Activated CD8-positive, alpha-beta T cell treated with anti-CD3 and anti-CD28 coated beads for 36 hours (primary cell): Measurements from ENCODE around the gene TMOD2. TPM values are rescaled to one million over a fixed set of nuclear protein-coding genes. Genes with fewer than 3 reads are reported as not detected.

Experiments used
- ATAC-seq: fragments of 200-7000 bp; cut with Tn5 transposase; one replicate; pipeline ENCODE4 v1.10.0; 2021; ENCODE audit warnings: mild to moderate bottlenecking, moderate library complexity
- CTCF ChIA-PET: fragments of 350-600 bp; sonication (Branson Sonifier 250); formaldehyde crosslinking; loops from one replicate; lab custom pipeline; 2021; ENCODE audit warnings: antibody characterized with exemption; lab: Charles Lee
- POLR2A ChIA-PET: fragments of 350-600 bp; sonication (Branson Sonifier 250); formaldehyde crosslinking; loops from one replicate; lab custom pipeline; 2021; ENCODE audit warnings: antibody characterized with exemption; lab: Charles Lee
- DNase-seq: peaks from one replicate; pipeline ENCODE4 v3.0.0-alpha.2; 2020
- H3K27ac Mint-ChIP-seq: one replicate; pipeline ENCODE4 v1.8.0; 2021; ENCODE audit warnings: mild to moderate bottlenecking, mixed read lengths
- H3K27me3 Mint-ChIP-seq: one replicate; pipeline ENCODE4 v1.8.0; 2021; ENCODE audit warnings: mixed read lengths
- H3K36me3 Mint-ChIP-seq: one replicate; pipeline ENCODE4 v1.8.0; 2021; ENCODE audit warnings: low read depth, mixed read lengths
- H3K4me1 Mint-ChIP-seq: one replicate; pipeline ENCODE4 v1.8.0; 2021; ENCODE audit warnings: low read depth, mixed read lengths
- H3K4me3 Mint-ChIP-seq: one replicate; pipeline ENCODE4 v1.8.0; 2021; ENCODE audit warnings: mild to moderate bottlenecking, moderate library complexity, mixed read lengths
- H3K9me3 Mint-ChIP-seq: one replicate; pipeline ENCODE4 v1.8.0; 2021; ENCODE audit warnings: mixed read lengths
- intact Hi-C: fragments of 100-400 bp; cut with micrococcal nuclease; formaldehyde crosslinking; loops from one replicate; pipeline ENCODE4 v1.10.0; 2022
- total RNA-seq, 2 experiments: library from RNA; stranded (reverse); gene quantifications; one replicate each; pipeline ENCODE4 v1.2.3, GENCODE V29; 2021
- TF ChIP-seq, protein P1 (sequence below): fragments of 200-600 bp; IDR thresholded peaks from one replicate; pipeline ENCODE4 v1.8.0; 2022; ENCODE audit warnings: antibody characterized with exemption, mild to moderate bottlenecking

The TMOD2 gene
- total RNA-seq, 2 experiments from 2014 or later = 4.8 to 7.0 TPM

DNA sequence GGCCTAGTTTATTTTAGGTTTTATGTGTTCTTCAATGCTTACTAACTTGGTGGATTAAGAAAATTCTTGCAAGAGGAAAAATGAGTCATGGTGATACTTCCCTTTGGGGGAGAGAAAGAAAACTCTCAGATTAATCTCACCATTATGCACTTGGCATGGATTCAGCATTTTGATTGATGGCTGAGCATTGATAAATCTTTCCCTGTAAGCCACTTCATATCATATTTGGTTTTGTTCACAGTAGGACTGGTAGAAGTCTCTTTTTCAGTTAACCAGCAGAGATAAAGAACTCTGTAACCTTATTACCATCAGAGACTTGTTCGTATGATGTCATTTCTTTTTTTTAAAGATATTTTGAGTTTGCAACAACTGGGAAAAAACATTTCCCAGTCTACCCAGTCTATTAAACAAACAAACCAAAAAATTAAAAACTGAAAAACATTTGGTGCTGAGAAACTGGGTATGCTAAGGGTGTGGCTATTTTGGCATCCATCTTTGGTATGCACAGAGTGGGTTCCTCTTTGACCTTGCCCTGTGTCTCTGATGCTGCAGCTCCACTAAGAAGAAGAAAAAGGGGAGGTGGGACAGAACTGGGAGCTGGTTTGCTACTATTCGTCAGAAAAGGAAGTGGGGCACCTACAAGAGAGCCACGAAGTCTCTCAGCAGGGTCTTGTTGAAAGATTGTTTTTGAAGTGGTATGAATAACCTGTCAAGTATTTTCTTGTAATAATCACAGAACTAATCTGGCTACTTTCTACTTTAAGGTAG, 95.2 kb downstream of the TMOD2 start:
- TF ChIP-seq, protein P1, sequence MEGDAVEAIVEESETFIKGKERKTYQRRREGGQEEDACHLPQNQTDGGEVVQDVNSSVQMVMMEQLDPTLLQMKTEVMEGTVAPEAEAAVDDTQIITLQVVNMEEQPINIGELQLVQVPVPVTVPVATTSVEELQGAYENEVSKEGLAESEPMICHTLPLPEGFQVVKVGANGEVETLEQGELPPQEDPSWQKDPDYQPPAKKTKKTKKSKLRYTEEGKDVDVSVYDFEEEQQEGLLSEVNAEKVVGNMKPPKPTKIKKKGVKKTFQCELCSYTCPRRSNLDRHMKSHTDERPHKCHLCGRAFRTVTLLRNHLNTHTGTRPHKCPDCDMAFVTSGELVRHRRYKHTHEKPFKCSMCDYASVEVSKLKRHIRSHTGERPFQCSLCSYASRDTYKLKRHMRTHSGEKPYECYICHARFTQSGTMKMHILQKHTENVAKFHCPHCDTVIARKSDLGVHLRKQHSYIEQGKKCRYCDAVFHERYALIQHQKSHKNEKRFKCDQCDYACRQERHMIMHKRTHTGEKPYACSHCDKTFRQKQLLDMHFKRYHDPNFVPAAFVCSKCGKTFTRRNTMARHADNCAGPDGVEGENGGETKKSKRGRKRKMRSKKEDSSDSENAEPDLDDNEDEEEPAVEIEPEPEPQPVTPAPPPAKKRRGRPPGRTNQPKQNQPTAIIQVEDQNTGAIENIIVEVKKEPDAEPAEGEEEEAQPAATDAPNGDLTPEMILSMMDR = no peak
- POLR2A ChIA-PET = interaction anchor here (1.8 kb wide), 1 partner anchor 11 kb away, joined by 4 read pairs; no protein-coding TSS in a partner anchor
- H3K4me1 Mint-ChIP-seq = peaks cover 61% of the 10 kb centered on the region

DNA sequence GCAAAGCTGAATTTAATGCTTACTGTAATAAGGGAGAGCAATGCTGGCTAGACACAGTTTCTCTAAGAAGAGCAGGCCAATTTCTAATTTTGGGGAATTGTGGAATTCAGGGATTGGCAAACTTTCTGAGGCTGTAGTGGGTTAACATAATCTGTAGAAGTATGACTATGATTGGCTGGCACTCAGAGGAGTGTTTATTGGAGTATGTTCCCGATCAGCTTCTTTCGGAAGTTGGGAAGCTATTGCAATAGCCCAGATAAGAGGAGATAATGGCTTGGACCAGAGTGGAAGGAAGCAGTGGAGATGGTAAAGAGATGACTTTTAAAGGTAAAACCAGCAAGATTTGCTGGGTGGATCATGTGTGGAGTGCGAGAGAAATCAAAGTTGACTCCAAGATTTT, 97.4 kb downstream of the TMOD2 start:
- no peaks in the 10 kb centered on the region for H3K27me3 Mint-ChIP-seq
- CTCF ChIA-PET = no interaction called here
- no peak for DNase-seq
- no peaks in the 10 kb centered on the region for H3K9me3 Mint-ChIP-seq
- H3K4me3 Mint-ChIP-seq = no peak overlapping the region
- H3K27ac Mint-ChIP-seq = no peak overlapping the region
- H3K4me1 Mint-ChIP-seq = peaks cover 59% of the 10 kb centered on the region
- ATAC-seq = no peak
- H3K36me3 Mint-ChIP-seq = peaks cover 5% of the 10 kb centered on the region
- POLR2A ChIA-PET = interaction anchor here (0.7 to 1.8 kb wide), 2 partner anchors 9 to 139 kb away, joined by 3 to 4 read pairs; no protein-coding TSS in a partner anchor
- TF ChIP-seq, protein P1 = no peak
- intact Hi-C loops = no loop called here

More for the DNA sequence above, 95.2 kb downstream of the TMOD2 start:
- ATAC-seq (peak; percentile 43), DNase-seq (no peak)
- CTCF ChIA-PET = interaction anchor here (1.1 kb wide), 1 partner anchor 42 kb away, joined by 3 read pairs; no protein-coding TSS in a partner anchor
- Mint-ChIP-seq H3K27me3 (no peaks in the 10 kb centered on the region), H3K4me3 (peak overlapping the region; percentile 22), H3K36me3 (peaks cover 4% of the 10 kb centered on the region), H3K9me3 (no peaks in the 10 kb centered on the region), H3K27ac (peak overlapping the region; percentile 72)
- intact Hi-C loops = no loop called here

- no peak for DNase-seq
- Mint-ChIP-seq H3K27ac (no peak overlapping the region), H3K4me1 (peaks cover 57% of the 10 kb centered on the region), H3K27me3 (no peaks in the 10 kb centered on the region), H3K4me3 (no peak overlapping the region), H3K36me3 (peaks cover 5% of the 10 kb centered on the region), H3K9me3 (no peaks in the 10 kb centered on the region)
- intact Hi-C loops = no loop called here
- TF ChIP-seq, protein P1 = no peak
- ATAC-seq = no peak
- ChIA-PET CTCF (no interaction called here), POLR2A (no interaction called here)
Measured at GRCh38 chr15:51849860-51850259, 98.5 kb downstream of the TMOD2 start.

GRCh38 chr15:51853998-51854397, 102.6 kb downstream of the TMOD2 start:
- H3K27me3 Mint-ChIP-seq = no peaks in the 10 kb centered on the region
- no peak overlapping the region for H3K27ac Mint-ChIP-seq
- H3K4me3 Mint-ChIP-seq = no peak overlapping the region
- H3K9me3 Mint-ChIP-seq = peaks cover under 1% of the 10 kb centered on the region
- ATAC-seq (no peak), DNase-seq (no peak)
- CTCF ChIA-PET = interaction anchor here (1.1 to 1.5 kb wide), 2 partner anchors 20 to 35 kb away, joined by 3 to 5 read pairs; no protein-coding TSS in a partner anchor
- H3K36me3 Mint-ChIP-seq = peaks cover 6% of the 10 kb centered on the region
- TF ChIP-seq, protein P1 = no peak
- peaks cover 53% of the 10 kb centered on the region for H3K4me1 Mint-ChIP-seq
- intact Hi-C loops = no loop called here
- POLR2A ChIA-PET = interaction anchor here (1.4 kb wide), 1 partner anchor 12 kb away, joined by 5 read pairs; no protein-coding TSS in a partner anchor

DNA sequence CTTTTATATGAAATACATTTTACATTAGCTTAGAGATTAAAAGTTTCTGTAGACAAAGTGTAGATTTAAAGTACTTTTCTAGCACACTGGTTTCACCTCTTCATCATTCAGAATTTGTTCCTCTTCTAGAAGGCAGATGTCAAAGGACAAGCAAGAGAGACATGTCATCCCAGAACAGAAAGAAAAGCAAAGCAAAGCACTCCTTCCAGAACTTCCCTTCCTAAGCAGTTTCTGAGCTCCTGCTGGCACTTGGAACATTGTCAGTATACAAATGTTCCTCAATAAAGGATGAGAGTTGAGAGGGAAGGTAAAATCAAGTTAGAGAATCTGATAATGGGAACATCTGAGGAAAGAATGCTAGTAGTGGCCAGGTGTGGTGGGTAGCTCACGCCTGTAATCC, 104.2 kb downstream of the TMOD2 start:
- peaks cover 2% of the 10 kb centered on the region for H3K9me3 Mint-ChIP-seq
- H3K4me3 Mint-ChIP-seq = no peak overlapping the region
- no peak for ATAC-seq
- no peak overlapping the region for H3K27ac Mint-ChIP-seq
- ChIA-PET CTCF (interaction anchor here (1.2 to 1.9 kb wide), 4 partner anchors 10 to 206 kb away, joined by 3 to 6 read pairs (median 4); no protein-coding TSS in a partner anchor), POLR2A (interaction anchor here (0.6 to 1.4 kb wide), 2 partner anchors 12 to 36 kb away, joined by 3 to 4 read pairs; no protein-coding TSS in a partner anchor)
- peaks cover 4% of the 10 kb centered on the region for H3K36me3 Mint-ChIP-seq
- TF ChIP-seq, protein P1 = no peak
- no peaks in the 10 kb centered on the region for H3K27me3 Mint-ChIP-seq
- intact Hi-C loops = no loop called here
- H3K4me1 Mint-ChIP-seq = peaks cover 51% of the 10 kb centered on the region
- DNase-seq = no peak
